K562 (cell line): ENCODE measurements around the gene MIEF1. TPM values are rescaled to one million over a fixed set of nuclear protein-coding genes. Genes with fewer than 3 reads are reported as not detected.

Experiments used
- ARID2 ChIP-seq: fragments of 450-650 bp; IDR thresholded peaks from 2 replicates; pipeline ENCODE4 v1.6.1; 2017; ENCODE audit warnings: antibody characterized with exemption, mild to moderate bottlenecking
- BCOR ChIP-seq: fragments of 450-650 bp; IDR thresholded peaks from 2 replicates; pipeline ENCODE4 v1.6.1; 2016
- BRF1 ChIP-seq: IDR thresholded peaks from 3 replicates; pipeline ENCODE4 v1.6.1; 2011; ENCODE audit warnings: borderline replicate concordance, mild to moderate bottlenecking; ENCODE audit not compliant: insufficient read length; ENCODE audit errors: extremely low read depth
- CEBPG ChIP-seq, 3 experiments: fragments of 200-800 bp in 1 of 3; sonication (Bioruptor generic) in 1 of 3; sonication (generic) in 1 of 3; formaldehyde crosslinking in 1 of 3; IDR thresholded peaks in 2 of 3; conservative IDR thresholded peaks in 1 of 3; 2 replicates each; pipeline versions ENCODE4 v1.6.1 to v1.8.0; 2016 to 2022; ENCODE audit warnings: missing compliant biosample characterization in 2 of 3, missing genetic modification characterization in 2 of 3, mild to moderate bottlenecking in 1 of 3, missing genetic modification reagents in 1 of 3
- CTBP1 ChIP-seq: fragments of 450-650 bp; IDR thresholded peaks from 2 replicates; pipeline ENCODE4 v1.6.1; 2016; ENCODE audit warnings: borderline replicate concordance
- DEAF1 ChIP-seq: fragments of 450-650 bp; formaldehyde crosslinking; IDR thresholded peaks from 2 replicates; pipeline ENCODE4 v1.4.0; 2020; ENCODE audit warnings: mild to moderate bottlenecking, moderate library complexity
- ESRRA ChIP-seq: fragments of 450-650 bp; IDR thresholded peaks from 2 replicates; pipeline ENCODE4 v1.6.1; 2014; ENCODE audit warnings: low read depth, mild to moderate bottlenecking, moderate library complexity, borderline replicate concordance
- HIVEP1 ChIP-seq: fragments of 250-450 bp; sonication (Bioruptor Pico); IDR thresholded peaks from 2 replicates; pipeline ENCODE4 v1.4.0; 2020; ENCODE audit warnings: mild to moderate bottlenecking
- HNRNPLL ChIP-seq: fragments of 200-400 bp; formaldehyde crosslinking; IDR thresholded peaks from 2 replicates; pipeline ENCODE4 v1.6.1; 2017; ENCODE audit warnings: low read length, low read depth, mild to moderate bottlenecking; ENCODE audit not compliant: poor library complexity, severe bottlenecking
- MCM3 ChIP-seq: fragments of 450-650 bp; IDR thresholded peaks from 2 replicates; pipeline ENCODE4 v1.6.1; 2016
- NFRKB ChIP-seq: fragments of 450-650 bp; IDR thresholded peaks from 2 replicates; pipeline ENCODE4 v1.6.1; 2016; ENCODE audit warnings: low read depth
- NKRF ChIP-seq: fragments of 450-650 bp; IDR thresholded peaks from 2 replicates; pipeline ENCODE4 v1.6.1; 2016; ENCODE audit warnings: borderline replicate concordance
- NR1H2 ChIP-seq: sonication (generic); formaldehyde crosslinking; IDR thresholded peaks from 2 replicates; pipeline ENCODE4 v1.4.0; 2020; ENCODE audit warnings: mild to moderate bottlenecking, missing genetic modification reagents
- PHF20 ChIP-seq: fragments of 450-650 bp; IDR thresholded peaks from 2 replicates; pipeline ENCODE4 v1.6.1; 2018; ENCODE audit not compliant: partially characterized antibody
- RAD21 ChIP-seq, 2 experiments: fragments of 250-450 bp in 1 of 2; fragments of 450-650 bp in 1 of 2; sonication (Bioruptor Pico) in 1 of 2; formaldehyde crosslinking in 1 of 2; IDR thresholded peaks in 1 of 2; conservative IDR thresholded peaks in 1 of 2; 2 replicates each; pipeline versions ENCODE4 v1.4.0 to v1.8.0; 2020 to 2022; ENCODE audit warnings: mild to moderate bottlenecking in 2 of 2, moderate library complexity in 1 of 2
- RFX7 ChIP-seq: fragments of 250-450 bp; sonication (Bioruptor Pico); IDR thresholded peaks from 2 replicates; pipeline ENCODE4 v1.5.1; 2021; ENCODE audit warnings: mild to moderate bottlenecking
- SRSF1 ChIP-seq: fragments of 200-400 bp; formaldehyde crosslinking; IDR thresholded peaks from 2 replicates; pipeline ENCODE4 v1.6.1; 2017; ENCODE audit warnings: mild to moderate bottlenecking, low read depth, low read length, moderate library complexity
- ZBTB17 ChIP-seq: fragments of 450-650 bp; formaldehyde crosslinking; IDR thresholded peaks from 2 replicates; pipeline ENCODE4 v1.4.0; 2020; ENCODE audit warnings: mild to moderate bottlenecking
- ZBTB5 ChIP-seq: fragments of 450-650 bp; IDR thresholded peaks from 2 replicates; pipeline ENCODE4 v1.6.1; 2017; ENCODE audit warnings: antibody characterized with exemption
- ZFPM2 ChIP-seq: fragments of 250-450 bp; sonication (Bioruptor Pico); IDR thresholded peaks from 2 replicates; pipeline ENCODE4 v1.5.1; 2022; ENCODE audit warnings: mild to moderate bottlenecking
- ZKSCAN1 ChIP-seq: fragments of 150-350 bp; IDR thresholded peaks from 2 replicates; pipeline ENCODE4 v1.6.1; 2016; ENCODE audit warnings: low read depth, low read length
- ZNF436 ChIP-seq: fragments of 250-450, 450-650 bp; sonication (Bioruptor Pico); formaldehyde crosslinking; IDR thresholded peaks from 2 replicates; pipeline ENCODE4 v1.7.0; 2020; ENCODE audit warnings: mild to moderate bottlenecking
- ZNF511 ChIP-seq: sonication (generic); formaldehyde crosslinking; IDR thresholded peaks from 2 replicates; pipeline ENCODE4 v1.8.0; 2022; ENCODE audit warnings: mild to moderate bottlenecking, missing genetic modification reagents
- ZNF583 ChIP-seq: fragments of 250-450 bp; sonication (Bioruptor Pico); IDR thresholded peaks from 2 replicates; pipeline ENCODE4 v1.4.0; 2020
- polyA plus RNA-seq, 8 experiments: library from polyadenylated mRNA; depleted of rRNA in 4 of 8; stranded (reverse) in 5 of 8; unstranded in 3 of 8; fragments of >200 nt; fragmentation: Nextera tagmentation in 2 of 8; fragmentation: Illumina TruSeq in 1 of 8; extraction: Ambion mirVana in 2 of 8; extraction: Trizol in 1 of 8; gene quantifications; 2 replicates each; pipeline versions ENCODE4 v1.2.1 to v1.2.3, GENCODE V29; 2011 to 2014; ENCODE audit warnings: inconsistent platforms in 1 of 8, missing spikeins in 1 of 8
- total RNA-seq, 7 experiments: library from RNA; depleted of rRNA in 6 of 7; stranded (reverse); fragments of >200 nt in 6 of 7; fragmentation: Illumina TruSeq in 2 of 7; extraction: Trizol in 2 of 7; gene quantifications; 2 replicates each; pipeline versions ENCODE4 v1.2.1 to v1.2.3, GENCODE V29; 2011 to 2021; ENCODE audit warnings: low replicate concordance in 1 of 7

The MIEF1 gene
- total and polyA plus RNA-seq, 9 of the 15 experiments (the other 6 are each of a cell fraction or from before 2014, with no cell fraction given), result 10.9 to 51.8 (median 25.5) TPM

GRCh38 chr22:39522567-39523300, 20.6 kb downstream of the MIEF1 start (continued):
- TF ChIP-seq ZNF436 (CRISPR knock-in tag) (no peak; the same call in 1 of the 2 replicates), SRSF1 (no peak), NKRF (no peak), CEBPG (CRISPR knock-in tag; IDR thresholded peaks at IDR 0.05) (no peak), CEBPG (tag; conservative IDR thresholded peaks at IDR 0.05 in 1 of 2, IDR thresholded peaks at IDR 0.05 in 1 of 2) (no peak), HIVEP1 (CRISPR knock-in tag) (no peak), RAD21 (CRISPR knock-in tag; conservative IDR thresholded peaks at IDR 0.05 in 1 of 2, IDR thresholded peaks at IDR 0.05 in 1 of 2) (no peak), CTBP1 (0 out of 2 replicates have a peak, but pooled peaks have one; percentile 8), BRF1 (no peak), ZNF511 (CRISPR knock-in tag) (no peak), HNRNPLL (no peak), NFRKB (no peak), ZFPM2 (CRISPR knock-in tag) (no peak), ESRRA (no peak), BCOR (no peak), DEAF1 (0 out of 2 replicates have a peak, but pooled peaks have one; percentile 32), ZNF583 (CRISPR knock-in tag) (no peak), ZKSCAN1 (no peak), NR1H2 (CRISPR knock-in tag) (no peak), RFX7 (no peak), ARID2 (no peak), ZBTB5 (no peak), ZBTB17 (CRISPR knock-in tag) (peak; percentile 46; the same call in 1 of the 2 replicates), PHF20 (no peak), MCM3 (no peak)
